ENCODE measurements around the gene SLC26A9. TPM values are rescaled to one million over a fixed set of nuclear protein-coding genes. Genes with fewer than 3 reads are reported as not detected.

SLC26A9 gene
- total RNA-seq, 1 experiment from 2014 or later: not detected

GRCh38 chr1:205933671-205934618 lies 9.3 kb downstream of the SLC26A9 start:
- Histone ChIP-seq H3K9me3 (ENCODE audit: low read depth, low read length, poor library complexity, severe bottlenecking) (no peaks in the 10 kb centered on the region), H3K27me3 (replicated peaks; ENCODE audit: insufficient read depth, low read depth, low read length, poor library complexity) (no peaks in the 10 kb centered on the region), H3K27ac (ENCODE audit: low read depth, low read length, poor library complexity, severe bottlenecking) (no peak overlapping the region), H3K4me1 (ENCODE audit: insufficient read depth, low read length, poor library complexity, severe bottlenecking) (no peaks in the 10 kb centered on the region), H3K36me3 (ENCODE audit: insufficient read depth, low read length, poor library complexity, severe bottlenecking) (no peaks in the 10 kb centered on the region), H3K4me3 (ENCODE audit: low read depth, low read length, poor library complexity, severe bottlenecking) (no peak overlapping the region)
- DNase-seq (ENCODE audit: low spot score): peak; percentile 24
- TF ChIP-seq CTCF (conservative IDR thresholded peaks at IDR 0.05; ENCODE audit: low read depth, low read length): no peak
- TF ChIP-seq EZH2 (IDR thresholded peaks at IDR 0.05; ENCODE audit: borderline replicate concordance, low read depth, low read length, poor library complexity, severe bottlenecking): no peak
- no TSS peak for BruUV-seq (replicated peaks)
- intact Hi-C loops (cut with micrococcal nuclease; ENCODE audit: unreplicated experiment): no loop called here
- ChIA-PET CTCF (no interaction called here), POLR2A (ENCODE audit: low non-redundant PET) (no interaction called here)

- Histone ChIP-seq H3K27me3 (replicated peaks; ENCODE audit: insufficient read depth, low read depth, low read length, poor library complexity) (no peaks in the 10 kb centered on the region), H3K4me1 (ENCODE audit: insufficient read depth, low read length, poor library complexity, severe bottlenecking) (no peaks in the 10 kb centered on the region), H3K9me3 (ENCODE audit: low read depth, low read length, poor library complexity, severe bottlenecking) (no peaks in the 10 kb centered on the region), H3K27ac (ENCODE audit: low read depth, low read length, poor library complexity, severe bottlenecking) (no peak overlapping the region), H3K4me3 (ENCODE audit: low read depth, low read length, poor library complexity, severe bottlenecking) (no peak overlapping the region), H3K36me3 (ENCODE audit: insufficient read depth, low read length, poor library complexity, severe bottlenecking) (no peaks in the 10 kb centered on the region)
- DNase-seq (ENCODE audit: low spot score): no peak
- ChIA-PET CTCF (interaction anchor here (1.0 kb wide), 1 partner anchor 45 kb away, joined by 4 read pairs; no protein-coding TSS in a partner anchor), POLR2A (ENCODE audit: low non-redundant PET) (no interaction called here)
- TF ChIP-seq CTCF (conservative IDR thresholded peaks at IDR 0.05; ENCODE audit: low read depth, low read length): no peak
- BruUV-seq (replicated peaks): no TSS peak
- intact Hi-C loops (cut with micrococcal nuclease; ENCODE audit: unreplicated experiment): no loop called here
Measured at GRCh38 chr1:205932776-205933175, 10.5 kb downstream of the SLC26A9 start.

GRCh38 chr1:205930799-205931281 lies 12.4 kb downstream of the SLC26A9 start:
- CTCF ChIA-PET: no interaction called here
- intact Hi-C loops (cut with micrococcal nuclease; ENCODE audit: unreplicated experiment): no loop called here
- TF ChIP-seq CTCF (conservative IDR thresholded peaks at IDR 0.05; ENCODE audit: low read depth, low read length): no peak
- TF ChIP-seq EZH2 (IDR thresholded peaks at IDR 0.05; ENCODE audit: borderline replicate concordance, low read depth, low read length, poor library complexity, severe bottlenecking): no peak

More at GRCh38 chr1:205930799-205931281, 12.4 kb downstream of the SLC26A9 start:
- Histone ChIP-seq H3K9me3 (ENCODE audit: low read depth, low read length, poor library complexity, severe bottlenecking) (no peaks in the 10 kb centered on the region), H3K4me3 (ENCODE audit: low read depth, low read length, poor library complexity, severe bottlenecking) (no peak overlapping the region), H3K27ac (ENCODE audit: low read depth, low read length, poor library complexity, severe bottlenecking) (no peak overlapping the region), H3K4me1 (ENCODE audit: insufficient read depth, low read length, poor library complexity, severe bottlenecking) (peaks cover 5% of the 10 kb centered on the region), H3K27me3 (replicated peaks; ENCODE audit: insufficient read depth, low read depth, low read length, poor library complexity) (no peaks in the 10 kb centered on the region), H3K36me3 (ENCODE audit: insufficient read depth, low read length, poor library complexity, severe bottlenecking) (no peaks in the 10 kb centered on the region)
- no TSS peak for BruUV-seq (replicated peaks)
- POLR2A ChIA-PET (ENCODE audit: low non-redundant PET): no interaction called here
- DNase-seq (ENCODE audit: low spot score): no peak

All from A673 (cell line).